Panc1 (cell line): Measurements from ENCODE around the gene OXCT2. TPM values are rescaled to one million over a fixed set of nuclear protein-coding genes. Genes with fewer than 3 reads are reported as not detected.
"Not testable (repeated sequence)": the region's sequence is repeated elsewhere in the genome, so short reads cannot be mapped to it uniquely, and the experiment has no call there.

Experiments
- ATAC-seq: fragments of 200-7000 bp; cut with Tn5 transposase; 2 replicates; pipeline ENCODE4 v1.9.1; 2020; ENCODE audit warnings: mild to moderate bottlenecking, moderate library complexity
- BruUV-seq: library from RNA; stranded (reverse); fragments of 400-500 nt; replicated peaks from 2 replicates; lab custom pipeline; 2021; lab: Mats Ljungman, UMichigan
- CTCF ChIA-PET: fragments of 300-600 bp; sonication (Branson Sonifier 250); formaldehyde crosslinking; loops from one replicate; lab custom pipeline; 2022; ENCODE audit warnings: antibody characterized with exemption; lab: Charles Lee
- POLR2A ChIA-PET: fragments of 300-600 bp; sonication (Branson Sonifier 250); formaldehyde crosslinking; loops from one replicate; lab custom pipeline; 2022; ENCODE audit warnings: antibody characterized with exemption; lab: Charles Lee
- DNase-seq: peaks from one replicate; pipeline ENCODE4 v3.0.0-alpha.2; 2010; ENCODE audit warnings: low read depth, low spot score
- H3K27ac ChIP-seq: 2 replicates; pipeline ENCODE4 v1.5.1; 2011; ENCODE audit warnings: mild to moderate bottlenecking, low read length, inconsistent platforms
- H3K27me3 ChIP-seq: fragments of 200-500 bp; sonication (Bioruptor generic); 2 replicates; pipeline ENCODE4 v1.6.0; 2014; ENCODE audit warnings: low read length, inconsistent platforms; ENCODE audit not compliant: control insufficient read depth, insufficient read depth
- H3K36me3 ChIP-seq: fragments of 200-500 bp; sonication (Bioruptor generic); 2 replicates; pipeline ENCODE4 v1.5.1; 2014; ENCODE audit warnings: inconsistent platforms, mild to moderate bottlenecking, low read length, moderate library complexity; ENCODE audit not compliant: control insufficient read depth, insufficient read depth
- H3K4me1 ChIP-seq: 2 replicates; pipeline ENCODE4 v1.5.1; 2011; ENCODE audit warnings: inconsistent platforms, mild to moderate bottlenecking, low read length, moderate library complexity; ENCODE audit not compliant: control insufficient read depth, insufficient read depth
- H3K4me3 ChIP-seq, 2 experiments: 2 replicates each; pipeline ENCODE4 v1.5.1; 2011 to 2012; ENCODE audit warnings: low read depth in 2 of 2, low read length in 2 of 2, mild to moderate bottlenecking in 2 of 2, inconsistent platforms in 1 of 2, moderate library complexity in 1 of 2
- H3K9me3 ChIP-seq: fragments of 200-500 bp; sonication (Bioruptor generic); 2 replicates; pipeline ENCODE4 v1.5.1; 2014; ENCODE audit warnings: low read depth, mild to moderate bottlenecking, inconsistent platforms, low read length, moderate library complexity; ENCODE audit not compliant: control insufficient read depth, insufficient read depth
- POLR2AphosphoS5 ChIP-seq: IDR thresholded peaks from 2 replicates; pipeline ENCODE4 v1.6.1; 2012; ENCODE audit warnings: mild to moderate bottlenecking, low read depth, low read length, moderate library complexity
- REST ChIP-seq, 2 experiments: IDR thresholded peaks; 2 replicates each; pipeline ENCODE4 v1.6.1; 2011 to 2012; ENCODE audit warnings: low read depth in 2 of 2, control low read depth in 1 of 2, low read length in 1 of 2, mild to moderate bottlenecking in 1 of 2, moderate library complexity in 1 of 2; ENCODE audit not compliant: insufficient read depth in 1 of 2
- SIN3A ChIP-seq: IDR thresholded peaks from 2 replicates; pipeline ENCODE4 v1.6.1; 2012; ENCODE audit warnings: low read depth, mild to moderate bottlenecking, low read length, moderate library complexity, borderline replicate concordance; ENCODE audit not compliant: insufficient read depth
- TCF7L2 ChIP-seq: IDR thresholded peaks from 2 replicates; pipeline ENCODE4 v1.6.1; 2011; ENCODE audit warnings: mild to moderate bottlenecking, low read depth, low read length, inconsistent platforms
- in situ Hi-C: cut with HindIII; loops from 2 replicates; pipeline ENCODE4 v1.10.0; 2016; ENCODE audit warnings: low sequenced_read_pairs, low pct_unique_long_range_greater_than_20kb
- intact Hi-C: fragments of 100-400 bp; cut with micrococcal nuclease; formaldehyde crosslinking; loops from one replicate; pipeline ENCODE4 v1.10.0; 2022; ENCODE audit not compliant: unreplicated experiment
- total RNA-seq: library from RNA; stranded (reverse); gene quantifications from one replicate; pipeline ENCODE4 v1.2.1, GENCODE V29; 2021; ENCODE audit not compliant: unreplicated experiment
- TF ChIP-seq, protein P1 (sequence below): fragments of 450-650 bp; IDR thresholded peaks from 2 replicates; pipeline ENCODE4 v1.5.1; 2017; ENCODE audit warnings: mild to moderate bottlenecking

Gene OXCT2
- total RNA-seq, 1 experiment from 2014 or later = 1.9 TPM

- in situ Hi-C loops (no loop called here), intact Hi-C loops (no loop called here)
- no peak for TF ChIP-seq POLR2AphosphoS5
- TF ChIP-seq SIN3A = no peak
- no peak for TF ChIP-seq TCF7L2
- no peak for TF ChIP-seq REST (IDR thresholded peaks at IDR 0.05; ENCODE audit: insufficient read depth in 1 of 2, low read depth in 2 of 2, low read length in 1 of 2)
- TF ChIP-seq, protein P1, sequence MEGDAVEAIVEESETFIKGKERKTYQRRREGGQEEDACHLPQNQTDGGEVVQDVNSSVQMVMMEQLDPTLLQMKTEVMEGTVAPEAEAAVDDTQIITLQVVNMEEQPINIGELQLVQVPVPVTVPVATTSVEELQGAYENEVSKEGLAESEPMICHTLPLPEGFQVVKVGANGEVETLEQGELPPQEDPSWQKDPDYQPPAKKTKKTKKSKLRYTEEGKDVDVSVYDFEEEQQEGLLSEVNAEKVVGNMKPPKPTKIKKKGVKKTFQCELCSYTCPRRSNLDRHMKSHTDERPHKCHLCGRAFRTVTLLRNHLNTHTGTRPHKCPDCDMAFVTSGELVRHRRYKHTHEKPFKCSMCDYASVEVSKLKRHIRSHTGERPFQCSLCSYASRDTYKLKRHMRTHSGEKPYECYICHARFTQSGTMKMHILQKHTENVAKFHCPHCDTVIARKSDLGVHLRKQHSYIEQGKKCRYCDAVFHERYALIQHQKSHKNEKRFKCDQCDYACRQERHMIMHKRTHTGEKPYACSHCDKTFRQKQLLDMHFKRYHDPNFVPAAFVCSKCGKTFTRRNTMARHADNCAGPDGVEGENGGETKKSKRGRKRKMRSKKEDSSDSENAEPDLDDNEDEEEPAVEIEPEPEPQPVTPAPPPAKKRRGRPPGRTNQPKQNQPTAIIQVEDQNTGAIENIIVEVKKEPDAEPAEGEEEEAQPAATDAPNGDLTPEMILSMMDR = no peak
- ChIA-PET POLR2A (no interaction called here), CTCF (no interaction called here)
- H3K36me3 ChIP-seq = no peaks in the 10 kb centered on the region
- H3K27me3 ChIP-seq = no peaks in the 10 kb centered on the region
- no peak overlapping the region for H3K4me3 ChIP-seq
- no peaks in the 10 kb centered on the region for H3K9me3 ChIP-seq
- DNase-seq = no peak
- no peak overlapping the region for H3K27ac ChIP-seq
- peak; percentile 15; the same call in 1 of the 2 replicates for ATAC-seq
- BruUV-seq = no TSS peak
- H3K4me1 ChIP-seq = no peaks in the 10 kb centered on the region
Measured at GRCh38 chr1:39779821-39780220, 8.7 kb upstream of the OXCT2 start.

DNA sequence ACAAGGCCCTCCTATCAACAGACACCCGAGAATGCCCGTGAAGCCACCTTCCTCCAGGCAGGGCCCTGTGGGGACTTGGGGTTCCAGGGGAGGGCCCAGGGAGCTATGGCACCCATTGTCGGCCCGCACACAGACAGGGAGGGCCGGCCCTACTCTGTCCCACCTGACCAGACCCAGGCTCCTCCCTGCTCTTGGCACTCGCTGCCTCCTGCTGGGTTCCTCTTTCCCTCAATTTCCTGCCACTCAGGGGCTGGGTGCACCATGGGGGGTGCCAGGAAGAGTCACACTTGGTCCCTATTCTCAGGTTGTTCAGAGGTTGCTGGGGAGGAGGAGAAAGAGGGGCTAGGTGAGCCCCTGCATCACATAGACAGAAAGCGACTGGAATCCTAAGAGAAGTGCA, 8.0 kb upstream of the OXCT2 start:
- BruUV-seq = no TSS peak
- no peak for ATAC-seq
- H3K36me3 ChIP-seq = no peaks in the 10 kb centered on the region

GRCh38 chr1:39778463-39779099, 7.4 kb upstream of the OXCT2 start:
- H3K4me3 ChIP-seq, intact Hi-C loops, H3K9me3 ChIP-seq, CTCF ChIA-PET, ATAC-seq, H3K36me3 ChIP-seq, POLR2A ChIA-PET, in situ Hi-C loops, BruUV-seq, H3K27ac ChIP-seq, H3K27me3 ChIP-seq, DNase-seq, H3K4me1 ChIP-seq: not testable (repeated sequence)

More for the DNA sequence above, 8.0 kb upstream of the OXCT2 start:
- H3K27me3 ChIP-seq = no peaks in the 10 kb centered on the region
- no peak for DNase-seq
- no peaks in the 10 kb centered on the region for H3K9me3 ChIP-seq
- in situ Hi-C loops (no loop called here), intact Hi-C loops (no loop called here)
- H3K27ac ChIP-seq = no peak overlapping the region
- no peak overlapping the region for H3K4me3 ChIP-seq
- POLR2A ChIA-PET = no interaction called here
- CTCF ChIA-PET = no interaction called here
- H3K4me1 ChIP-seq = no peaks in the 10 kb centered on the region
- TF ChIP-seq SIN3A = no peak
- TF ChIP-seq, protein P1 = no peak
- TF ChIP-seq TCF7L2 = no peak

DNA sequence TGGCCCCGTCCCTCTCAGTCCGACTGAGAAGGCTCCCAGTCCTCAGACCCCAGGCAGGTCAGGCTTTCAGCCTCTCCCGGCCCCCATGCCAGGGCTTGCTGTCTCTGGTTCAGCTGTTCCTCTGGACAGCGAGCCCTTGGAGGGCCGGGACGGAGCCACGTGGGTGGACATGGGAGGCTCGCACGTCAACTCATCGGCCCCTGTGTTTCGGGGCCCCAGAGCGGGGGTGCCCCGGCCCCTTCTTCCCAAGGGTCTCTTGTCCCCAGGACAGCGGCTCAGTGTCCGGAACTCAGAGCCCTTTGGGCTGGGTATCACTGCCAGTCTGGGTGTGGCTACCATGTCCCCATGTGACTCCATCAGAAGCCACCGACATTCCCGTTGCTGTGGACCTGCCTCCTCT, 6.7 kb upstream of the OXCT2 start:
- H3K4me3 ChIP-seq, CTCF ChIA-PET, H3K27ac ChIP-seq, in situ Hi-C loops, intact Hi-C loops, H3K27me3 ChIP-seq, ATAC-seq, H3K4me1 ChIP-seq, H3K9me3 ChIP-seq, POLR2A ChIA-PET, DNase-seq, H3K36me3 ChIP-seq, BruUV-seq: not testable (repeated sequence)
